H1 (cell line): ENCODE results near the gene SLITRK2. TPM values are rescaled to one million over a fixed set of nuclear protein-coding genes. Genes with fewer than 3 reads are reported as not detected.

Experiments
- CTCF ChIA-PET: fragments of 300-600 bp; sonication (Branson Sonifier 250); formaldehyde crosslinking; loops from one replicate; lab custom pipeline; 2021; ENCODE audit not compliant: partially characterized antibody; lab: Charles Lee
- POLR2A ChIA-PET: fragments of 300-600 bp; sonication (Branson Sonifier 250); formaldehyde crosslinking; loops from one replicate; lab custom pipeline; 2021; ENCODE audit warnings: inconsistent platforms; ENCODE audit not compliant: partially characterized antibody; lab: Charles Lee
- DNase-seq, 2 experiments: peaks; one replicate each; pipeline versions ENCODE4 v3.0.0 to v3.0.0-alpha.2; 2010 to 2022; ENCODE audit warnings: low spot score in 2 of 2, low read depth in 1 of 2, mixed read lengths in 1 of 2
- FAIRE-seq: peaks from 2 replicates; lab custom pipeline; 2011; peaks lifted over from hg19 to GRCh38; lab: Jason Lieb, UNC
- H2AFZ ChIP-seq: 2 replicates; pipeline ENCODE4 v1.8.1; 2012; ENCODE audit warnings: low read length, inconsistent platforms
- H2AK5ac ChIP-seq: 2 replicates; pipeline ENCODE4 v1.6.1; 2013; ENCODE audit warnings: low read depth, low read length
- H2BK120ac ChIP-seq: replicated peaks from 2 replicates; pipeline ENCODE3; 2013; ENCODE audit warnings: low read depth, low read length, inconsistent platforms
- H2BK12ac ChIP-seq: 2 replicates; pipeline ENCODE4 v1.6.1; 2013; ENCODE audit warnings: low read depth, low read length
- H2BK15ac ChIP-seq: 2 replicates; pipeline ENCODE4 v1.6.1; 2013; ENCODE audit warnings: low read length
- H2BK20ac ChIP-seq: 2 replicates; pipeline ENCODE4 v1.6.1; 2013; ENCODE audit warnings: low read length
- H2BK5ac ChIP-seq: 2 replicates; pipeline ENCODE4 v1.6.1; 2013; ENCODE audit warnings: low read depth, low read length
- H3K14ac ChIP-seq: 2 replicates; pipeline ENCODE4 v1.6.1; 2013; ENCODE audit warnings: inconsistent platforms; ENCODE audit not compliant: insufficient read length
- H3K18ac ChIP-seq: 2 replicates; pipeline ENCODE4 v1.6.1; 2013; ENCODE audit warnings: low read length; ENCODE audit errors: extremely low read depth
- H3K23ac ChIP-seq: 2 replicates; pipeline ENCODE4 v1.6.1; 2013; ENCODE audit warnings: inconsistent platforms; ENCODE audit not compliant: insufficient read length
- H3K23me2 ChIP-seq: 2 replicates; pipeline ENCODE4 v1.6.1; 2013; ENCODE audit warnings: low read depth, low read length
- H3K27ac ChIP-seq: 2 replicates; pipeline ENCODE4 v1.6.1; 2011; ENCODE audit warnings: low read depth, low read length, inconsistent platforms
- H3K27me3 ChIP-seq, 4 experiments: replicated peaks in 1 of 4; 1 replicate in 1 of 4; 2 replicates in 3 of 4; pipeline versions ENCODE4 v1.6.1 to v1.8.1; 2011 to 2013; ENCODE audit warnings: low read length in 3 of 4, mild to moderate bottlenecking in 3 of 4, inconsistent platforms in 2 of 4, mixed read lengths in 2 of 4, moderate library complexity in 1 of 4; ENCODE audit not compliant: control insufficient read depth in 3 of 4, insufficient read depth in 3 of 4; ENCODE audit errors: extremely low read depth in 1 of 4
- H3K36me3 ChIP-seq, 4 experiments: 2 replicates each; pipeline versions ENCODE4 v1.6.1 to v1.8.1; 2011 to 2013; ENCODE audit warnings: mild to moderate bottlenecking in 4 of 4, low read length in 3 of 4, moderate library complexity in 2 of 4, control low read depth in 1 of 4, inconsistent platforms in 1 of 4; ENCODE audit not compliant: insufficient read depth in 4 of 4, control insufficient read depth in 2 of 4
- H3K4ac ChIP-seq: replicated peaks from 2 replicates; pipeline ENCODE3; 2013; ENCODE audit warnings: low read length, low read depth, mixed read lengths, inconsistent platforms; ENCODE audit not compliant: insufficient read length
- H3K4me1 ChIP-seq, 4 experiments: replicated peaks in 1 of 4; 1 replicate in 1 of 4; 2 replicates in 3 of 4; pipeline versions ENCODE4 v1.6.1 to v1.8.1; 2011 to 2013; ENCODE audit warnings: low read length in 3 of 4, inconsistent platforms in 2 of 4, mixed read lengths in 1 of 4; ENCODE audit not compliant: insufficient read depth in 4 of 4, control insufficient read depth in 3 of 4
- H3K4me2 ChIP-seq, 2 experiments: 2 replicates each; pipeline versions ENCODE4 v1.6.1 to v1.8.1; 2011 to 2013; ENCODE audit warnings: low read depth in 2 of 2, low read length in 2 of 2, control low read depth in 1 of 2, inconsistent platforms in 1 of 2, mild to moderate bottlenecking in 1 of 2; ENCODE audit not compliant: insufficient read depth in 1 of 2
- H3K4me3 ChIP-seq, 4 experiments: fragments of 200-600, 300-600 bp in 1 of 4; sonication (generic), shearing (Covaris generic), sonication (Bioruptor Twin) in 1 of 4; 2 replicates each; pipeline versions ENCODE4 v1.5.1 to v1.8.1; 2011 to 2016; ENCODE audit warnings: low read length in 4 of 4, low read depth in 3 of 4, control low read depth in 2 of 4, inconsistent platforms in 2 of 4, mild to moderate bottlenecking in 2 of 4, mixed read lengths in 1 of 4, moderate library complexity in 1 of 4; ENCODE audit not compliant: insufficient read depth in 2 of 4; ENCODE audit errors: extremely low read depth in 1 of 4
- H3K56ac ChIP-seq: replicated peaks from 2 replicates; pipeline ENCODE3; 2013; ENCODE audit warnings: low read depth, mild to moderate bottlenecking, mixed read lengths, low read length, inconsistent platforms; ENCODE audit not compliant: insufficient read length
- H3K79me1 ChIP-seq: 2 replicates; pipeline ENCODE4 v1.6.1; 2013; ENCODE audit warnings: low read depth, low read length, control low read depth
- H3K79me2 ChIP-seq, 2 experiments: 2 replicates each; pipeline versions ENCODE4 v1.6.1 to v1.8.1; 2012 to 2013; ENCODE audit warnings: low read length in 2 of 2, mild to moderate bottlenecking in 2 of 2, inconsistent platforms in 1 of 2; ENCODE audit not compliant: insufficient read depth in 2 of 2, control insufficient read depth in 1 of 2
- H3K9ac ChIP-seq, 4 experiments: replicated peaks in 1 of 4; 1 replicate in 1 of 4; 2 replicates in 3 of 4; pipeline versions ENCODE4 v1.6.1 to v1.8.1; 2011 to 2013; ENCODE audit warnings: low read depth in 3 of 4, low read length in 3 of 4, control low read depth in 2 of 4, mild to moderate bottlenecking in 2 of 4, moderate library complexity in 2 of 4, inconsistent platforms in 1 of 4; ENCODE audit errors: extremely low read depth in 1 of 4
- H3K9me3 ChIP-seq, 2 experiments: 2 replicates each; pipeline versions ENCODE4 v1.6.1 to v1.8.1; 2012 to 2013; ENCODE audit warnings: mild to moderate bottlenecking in 2 of 2, moderate library complexity in 2 of 2, control low read depth in 1 of 2, inconsistent platforms in 1 of 2, low read depth in 1 of 2, low read length in 1 of 2, mixed read lengths in 1 of 2; ENCODE audit not compliant: insufficient read depth in 2 of 2
- H4K20me1 ChIP-seq, 2 experiments: replicated peaks in 1 of 2; 2 replicates each; pipeline versions ENCODE3 to v1.8.1; 2011 to 2013; ENCODE audit warnings: inconsistent platforms in 2 of 2, low read length in 2 of 2, mild to moderate bottlenecking in 1 of 2; ENCODE audit not compliant: insufficient read depth in 2 of 2, control insufficient read depth in 1 of 2
- H4K5ac ChIP-seq: 2 replicates; pipeline ENCODE4 v1.6.1; 2013; ENCODE audit warnings: low read length, low read depth, mixed read lengths, inconsistent platforms; ENCODE audit not compliant: insufficient read length
- H4K8ac ChIP-seq: 2 replicates; pipeline ENCODE4 v1.8.0; 2013; ENCODE audit warnings: mild to moderate bottlenecking, moderate library complexity, low read length, inconsistent platforms; ENCODE audit not compliant: insufficient read depth; ENCODE audit errors: extremely low read depth
- H4K91ac ChIP-seq: replicated peaks from 2 replicates; pipeline ENCODE3; 2013; ENCODE audit warnings: low read length, mixed read lengths, inconsistent platforms; ENCODE audit not compliant: insufficient read length
- RAD21 ChIP-seq, 2 experiments: IDR thresholded peaks in 1 of 2; conservative IDR thresholded peaks in 1 of 2; 2 replicates each; pipeline ENCODE4 v1.6.1; 2011; ENCODE audit warnings: low read depth in 2 of 2, low read length in 2 of 2, improper control_type of control experiment in 1 of 2, inconsistent platforms in 1 of 2, mild to moderate bottlenecking in 1 of 2, moderate library complexity in 1 of 2
- RBBP5 ChIP-seq: IDR thresholded peaks from 2 replicates; pipeline ENCODE4 v1.7.1; 2012; ENCODE audit warnings: low read depth, mild to moderate bottlenecking, inconsistent platforms, low read length, moderate library complexity, borderline replicate concordance
- SIX5 ChIP-seq: IDR thresholded peaks from 2 replicates; pipeline ENCODE4 v1.6.1; 2011; ENCODE audit warnings: mild to moderate bottlenecking, low read depth, low read length
- SUZ12 ChIP-seq: fragments of 200-600 bp; sonication (generic); IDR thresholded peaks from 2 replicates; pipeline ENCODE4 v1.6.1; 2012; ENCODE audit warnings: mild to moderate bottlenecking, inconsistent platforms, low read length, moderate library complexity, mixed read lengths
- TBP ChIP-seq: IDR thresholded peaks from 2 replicates; pipeline ENCODE4 v1.6.1; 2011; ENCODE audit warnings: low read depth, low read length, improper control_type of control experiment
- WGBS, 2 experiments: shearing (Covaris generic) in 1 of 2; methylation state at CpG; one replicate each; pipeline versions ENCODE4 v1.1.6 to v1.1.7; 2013 to 2015; ENCODE audit warnings: low lambda C conversion rate in 2 of 2, mixed read lengths in 2 of 2, inconsistent platforms in 1 of 2, low coverage in 1 of 2, missing lambda C conversion rate in 1 of 2; ENCODE audit not compliant: insufficient replicate concordance in 2 of 2, insufficient coverage in 1 of 2, insufficient read length in 1 of 2; ENCODE audit errors: extremely low coverage in 1 of 2, missing lambda C conversion rate in 1 of 2; 5-methylcytosine and 5-hydroxymethylcytosine counted together
- polyA plus RNA-seq, 7 experiments: library from polyadenylated mRNA; depleted of rRNA in 3 of 7; stranded (reverse) in 5 of 7; unstranded in 2 of 7; fragments of >200 nt in 5 of 7; fragments of 200-250 nt in 2 of 7; gene quantifications; 1 replicate in 5 of 7; 2 replicates in 1 of 7; 4 replicates in 1 of 7; pipeline versions ENCODE4 v1.2.1 to v1.2.3, GENCODE V29; 2011 to 2013; ENCODE audit warnings: missing spikeins in 2 of 7, mixed read lengths in 2 of 7
- total RNA-seq: library from RNA; stranded (reverse); fragmentation: NEBNext Ultra II Directional; extraction: Animal tissue kit (Norgen Biotek cat#: 25700); gene quantifications from 2 replicates; pipeline ENCODE4 v1.2.1, GENCODE V29; 2021

Gene SLITRK2
- total and polyA plus RNA-seq, 2 of the 8 experiments (the other 6 are each of a cell fraction or from before 2014, with no cell fraction given): 0.14 to 0.39 TPM

GRCh38 chrX:145792281-145792680 lies 25.3 kb upstream of the SLITRK2 start:
- Histone ChIP-seq H3K36me3 (no peaks in the 10 kb centered on the region), H3K27ac (no peak overlapping the region), H3K14ac (no peak overlapping the region), H2BK15ac (no peak overlapping the region), H2BK12ac (no peak overlapping the region), H3K18ac (no peak overlapping the region), H2BK5ac (no peak overlapping the region), H4K8ac (no peak overlapping the region), H3K79me2 (no peaks in the 10 kb centered on the region), H3K4me3 (no peak overlapping the region), H3K23ac (no peak overlapping the region), H3K56ac (no peak overlapping the region), H2AK5ac (no peak overlapping the region), H3K4me2 (no peak overlapping the region), H3K79me1 (no peaks in the 10 kb centered on the region), H2BK120ac (no peak overlapping the region), H3K9ac (no peak overlapping the region), H2AFZ (no peak overlapping the region), H3K9me3 (no peaks in the 10 kb centered on the region), H3K4me1 (no peaks in the 10 kb centered on the region), H3K23me2 (no peaks in the 10 kb centered on the region), H3K4ac (no peak overlapping the region), H2BK20ac (no peak overlapping the region), H4K20me1 (no peaks in the 10 kb centered on the region), H4K91ac (no peak overlapping the region), H4K5ac (no peak overlapping the region), H3K27me3 (no peaks in the 10 kb centered on the region)
- 80% methylated on average over 1 of the region's 1 CpG; no CpG with 5 or more reads in 1 of the 2 experiments for WGBS, 2 experiments
- ChIA-PET CTCF (no interaction called here), POLR2A (no interaction called here)
- no peak for FAIRE-seq
- no peak for DNase-seq
- TF ChIP-seq SUZ12: no peak
- no peak for TF ChIP-seq RBBP5
- no peak for TF ChIP-seq TBP
- TF ChIP-seq SIX5: no peak
- TF ChIP-seq RAD21 (IDR thresholded peaks at IDR 0.05 in 1 of 2, conservative IDR thresholded peaks at IDR 0.05 in 1 of 2; ENCODE audit: low read depth in 2 of 2, low read length in 2 of 2): no peak
